Medulla oblongata (tissue), 1 donor: Measurements from ENCODE around the gene MED13L.
"Not testable (repeated sequence)": the region's sequence is repeated elsewhere in the genome, so short reads cannot be mapped to it uniquely, and the experiment has no call there.

ENCODE experiments used
- DNase-seq: peaks from one replicate; pipeline ENCODE4 v3.0.0-alpha.2; 2015; ENCODE audit errors: extremely low spot score

Gene MED13L

GRCh38 chr12:116055895-116056607, 221.4 kb downstream of the MED13L start:
- no peak for DNase-seq

- no peak for DNase-seq
Measured at GRCh38 chr12:116054280-116054679, 223.2 kb downstream of the MED13L start.

- peak; percentile 78 for DNase-seq
Measured at GRCh38 chr12:116053479-116054200, 223.9 kb downstream of the MED13L start.

GRCh38 chr12:116050275-116050674, 227.2 kb downstream of the MED13L start:
- no peak for DNase-seq

GRCh38 chr12:116048879-116049278, 228.6 kb downstream of the MED13L start:
- DNase-seq = no peak

DNA sequence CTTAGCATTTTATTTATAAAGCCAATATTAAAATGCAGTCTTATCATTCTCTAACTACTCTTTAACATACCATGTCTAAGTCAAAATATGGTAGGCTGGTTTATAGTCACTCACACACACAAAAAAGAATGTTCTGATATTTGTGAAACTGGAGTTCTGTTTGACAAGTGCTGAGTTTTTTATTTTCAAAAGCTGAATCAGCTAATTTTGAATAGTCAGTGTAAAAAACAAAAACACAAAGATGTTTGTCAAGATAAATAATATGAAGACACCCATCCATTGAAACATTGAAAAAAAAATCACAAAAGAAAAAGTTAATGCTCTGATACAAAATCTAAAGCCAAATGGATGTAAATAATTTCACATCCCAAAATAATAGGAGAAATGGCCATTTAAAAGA, 231.5 kb downstream of the MED13L start:
- DNase-seq = no peak

- no peak for DNase-seq
Measured at GRCh38 chr12:116045150-116045549, 232.3 kb downstream of the MED13L start.

- peak; percentile 30 for DNase-seq
Measured at GRCh38 chr12:116043659-116044535, 233.6 kb downstream of the MED13L start.

- DNase-seq = no peak
Measured at GRCh38 chr12:116040402-116040801, 237.1 kb downstream of the MED13L start.

DNA sequence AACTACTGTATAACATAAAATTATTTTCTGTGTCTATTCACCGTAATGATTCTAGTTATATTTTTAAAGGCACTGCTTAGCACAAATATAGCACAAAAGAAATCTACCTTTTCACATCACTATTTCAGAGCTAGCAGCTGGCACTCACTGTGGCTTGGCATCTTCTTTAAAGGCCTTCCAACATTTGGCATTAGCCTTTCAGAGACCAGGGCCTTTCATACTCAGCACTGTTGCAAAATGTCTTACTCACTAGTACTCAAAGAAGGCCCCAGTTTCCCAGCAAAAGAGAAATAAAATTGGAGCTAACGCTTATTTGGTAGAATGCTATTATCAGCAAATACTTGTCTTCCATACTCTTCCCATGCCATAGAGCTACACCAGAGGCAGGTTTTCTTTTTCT, 238.4 kb downstream of the MED13L start:
- DNase-seq = peak; percentile 60

DNA sequence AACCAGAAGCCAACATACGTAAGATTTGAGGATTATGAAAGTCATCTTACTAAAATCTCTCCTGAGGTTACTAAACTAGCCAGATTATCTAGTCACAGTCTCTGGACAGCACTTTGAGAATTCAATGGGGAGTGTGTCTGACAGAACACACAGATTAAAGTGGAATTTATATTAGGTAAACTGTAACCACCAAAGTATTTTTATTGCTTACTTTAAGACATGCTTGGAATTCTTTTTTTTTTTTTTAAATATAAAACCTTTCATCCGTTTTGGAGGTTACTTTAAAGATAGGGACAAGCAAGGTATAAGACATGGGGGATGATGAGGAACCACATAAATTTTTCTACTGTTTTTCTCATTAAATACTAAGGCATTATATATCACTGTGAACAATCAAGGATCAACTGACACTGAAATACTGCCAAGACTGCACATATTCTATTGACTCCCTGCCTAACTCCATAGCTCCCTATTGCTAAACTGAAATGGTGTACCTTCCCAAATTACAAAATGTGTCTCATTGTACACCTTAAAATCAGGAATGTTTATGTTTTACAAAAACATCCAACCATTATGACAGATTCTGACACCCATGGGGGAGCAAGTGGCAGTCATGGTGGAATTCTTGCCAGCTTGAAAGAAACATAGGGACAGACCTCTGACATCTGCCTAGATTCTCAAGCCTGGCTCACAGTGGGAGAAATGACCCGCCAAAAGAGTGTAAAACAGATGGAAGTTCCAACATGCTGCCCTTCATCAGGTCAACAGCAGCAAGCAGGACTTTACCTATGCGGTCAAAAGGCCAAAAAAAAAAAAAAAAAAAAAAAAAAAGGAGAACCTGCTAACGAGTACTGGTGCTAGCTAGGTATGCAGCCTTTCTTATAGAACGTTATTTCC, 239.3 kb downstream of the MED13L start:
- DNase-seq = no peak

- DNase-seq = no peak
Measured at GRCh38 chr12:116033765-116034164, 243.7 kb downstream of the MED13L start.

DNA sequence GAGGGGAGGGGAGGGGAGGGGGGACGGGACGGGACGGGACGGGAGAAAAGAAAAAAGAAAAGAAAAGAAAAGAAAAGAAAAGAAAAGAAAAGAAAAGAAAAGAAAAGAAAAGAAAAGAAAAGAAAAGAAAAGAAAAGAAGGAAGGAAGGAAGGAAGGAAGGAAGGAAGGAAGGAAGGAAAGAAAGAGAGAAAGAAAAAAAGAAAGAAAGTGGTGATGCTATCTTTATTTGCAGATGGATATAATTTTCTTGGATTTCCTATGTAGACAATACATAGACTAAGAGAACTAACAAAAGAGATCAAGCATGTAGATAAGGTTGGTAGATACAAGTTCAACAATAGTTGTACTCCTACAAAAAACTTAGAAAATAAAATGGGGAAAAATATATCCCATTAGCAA, 245.9 kb downstream of the MED13L start:
- not testable (repeated sequence) for DNase-seq

GRCh38 chr12:116028619-116029018, 248.9 kb downstream of the MED13L start:
- DNase-seq = no peak

DNA sequence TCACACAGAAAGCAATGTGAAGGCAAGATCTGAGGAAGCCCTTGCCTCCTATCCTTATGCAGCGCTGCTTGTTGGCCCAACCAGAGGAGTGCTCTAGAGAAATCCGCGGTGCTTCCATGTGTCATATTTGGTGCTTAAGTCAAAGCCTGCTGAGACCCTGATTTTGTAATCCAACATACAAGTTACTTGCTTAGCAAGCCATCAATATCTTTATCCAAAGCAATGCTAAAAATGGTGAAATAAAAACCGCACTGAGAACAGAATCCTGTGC, 250.0 kb downstream of the MED13L start:
- DNase-seq = no peak

DNA sequence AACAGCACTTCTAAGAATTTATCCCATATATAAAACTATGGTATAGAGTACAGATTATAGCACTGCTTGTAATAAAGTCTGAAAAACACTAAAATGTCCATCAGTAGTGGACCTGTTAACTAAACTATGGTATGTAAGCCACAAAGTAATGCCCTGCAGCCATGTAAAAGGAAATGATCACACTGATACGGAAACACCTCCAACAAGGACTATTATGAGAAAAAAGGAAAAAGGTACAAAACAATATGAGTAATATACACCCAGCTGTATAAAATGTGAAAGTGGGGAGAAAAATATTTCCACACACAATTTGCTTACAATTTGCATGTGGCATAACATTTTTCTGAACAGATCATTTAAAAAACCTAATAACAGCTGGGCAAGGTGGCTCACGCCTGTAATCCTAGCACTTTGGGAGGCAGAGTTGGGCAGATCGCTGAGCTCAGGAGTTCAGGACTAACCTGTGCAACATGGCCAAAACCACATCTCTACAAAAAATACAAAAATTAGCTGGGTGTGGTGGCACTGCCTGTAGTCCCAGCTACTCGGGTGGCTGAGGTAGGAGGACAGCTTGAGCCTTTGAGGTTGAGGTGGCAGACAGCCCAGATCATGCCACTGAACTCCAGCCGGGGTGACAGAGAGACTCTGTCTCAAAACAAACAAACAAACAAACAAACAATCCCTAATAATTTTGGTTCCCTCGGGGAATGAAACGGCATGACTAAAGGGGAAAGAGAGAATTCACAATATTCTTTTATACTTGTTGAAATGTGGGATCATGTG, 250.5 kb downstream of the MED13L start:
- DNase-seq = peak; percentile 16

DNA sequence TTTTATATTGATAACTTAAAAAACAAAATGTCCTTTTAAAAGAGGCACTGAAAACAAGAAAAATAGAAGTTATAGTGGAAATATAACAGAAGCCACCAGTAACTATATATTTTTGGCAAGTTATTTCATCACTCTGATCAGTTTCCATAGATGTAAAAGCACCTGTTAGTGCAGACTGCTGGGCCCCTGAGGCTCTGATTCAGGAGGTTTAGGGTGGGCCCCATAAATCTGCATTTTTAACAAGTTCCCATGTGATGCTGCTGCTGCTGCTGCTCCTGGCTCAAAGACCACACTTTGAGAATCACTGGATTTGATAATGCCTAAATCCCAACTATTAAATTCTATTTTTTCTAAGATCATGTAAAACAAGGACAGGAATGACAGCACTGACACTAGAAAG, 251.1 kb downstream of the MED13L start:
- no peak for DNase-seq

DNA sequence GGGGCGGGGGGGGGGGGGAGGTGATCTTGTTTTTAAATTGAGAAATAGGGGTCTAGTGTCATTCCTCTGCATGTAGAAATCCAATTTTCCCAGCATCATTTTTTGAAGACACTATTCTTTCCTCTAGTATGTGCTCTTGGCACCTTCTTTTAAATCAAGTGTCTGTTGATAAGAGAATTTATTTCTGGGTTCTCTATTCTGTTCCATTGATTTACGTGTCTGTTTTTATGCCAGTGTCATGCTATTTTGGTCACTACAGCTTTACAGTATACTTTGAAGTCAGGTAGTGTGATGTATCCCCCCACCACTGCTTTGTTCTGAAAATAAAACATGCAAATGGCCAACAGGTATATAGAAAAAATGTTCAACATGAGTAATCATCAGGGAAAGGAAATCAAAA, 252.7 kb downstream of the MED13L start:
- DNase-seq = no peak

DNA sequence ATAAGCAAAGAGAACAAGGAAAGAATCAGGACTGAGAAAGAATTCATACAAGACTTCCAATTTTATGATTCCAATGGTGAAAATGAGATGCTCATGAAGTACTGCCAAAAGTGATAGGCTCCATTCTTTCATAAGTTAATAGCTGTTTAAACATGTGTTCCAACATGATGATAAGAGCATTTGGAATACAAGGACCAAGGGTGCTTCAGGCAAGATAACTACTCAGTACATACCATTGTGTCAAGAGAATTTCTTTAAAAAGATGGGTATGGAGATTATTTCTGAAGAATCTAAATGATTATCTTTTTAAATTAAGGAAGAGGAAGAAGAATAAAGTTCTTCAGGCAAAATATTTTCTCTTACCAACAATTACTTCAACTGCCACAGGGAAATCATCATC, 258.1 kb downstream of the MED13L start:
- no peak for DNase-seq

DNA sequence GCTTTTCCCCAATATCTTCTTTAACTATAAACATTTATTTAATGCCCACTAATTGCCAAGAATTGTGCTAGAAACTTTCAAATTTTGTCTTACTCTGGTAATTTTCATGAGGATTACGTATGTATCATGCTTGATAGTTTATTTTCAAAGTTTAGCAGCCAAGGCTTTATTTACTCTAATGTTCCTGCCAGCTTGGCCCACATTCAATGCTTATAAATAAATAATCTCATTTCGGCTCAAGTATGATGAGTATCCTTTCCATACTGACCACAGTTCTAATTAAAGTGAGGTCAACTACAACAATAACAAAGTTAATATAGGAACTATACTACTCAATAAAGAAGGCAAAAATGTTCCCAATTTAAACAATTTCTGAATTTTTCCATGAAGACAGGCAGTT, 259.2 kb downstream of the MED13L start:
- no peak for DNase-seq

DNA sequence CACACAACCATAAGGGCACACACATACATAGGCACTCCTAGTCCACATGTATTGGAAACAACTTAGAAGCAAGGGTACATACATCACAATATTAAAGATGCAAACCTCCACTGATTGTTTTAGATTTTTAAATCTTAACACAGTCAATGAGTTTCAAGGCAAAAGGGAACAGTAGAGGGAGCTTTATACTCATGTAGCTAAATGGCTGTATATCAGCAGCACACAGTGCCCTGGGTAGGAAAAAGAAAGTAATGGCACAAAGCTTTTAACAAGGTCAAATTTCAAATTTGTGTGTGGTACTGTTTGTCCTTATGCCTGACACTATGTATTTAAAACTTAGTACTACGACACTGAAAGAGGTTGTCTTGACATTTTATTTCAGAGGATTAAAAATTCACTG, 262.0 kb downstream of the MED13L start:
- DNase-seq = peak; percentile 75
